AG20443 (cell line): Measurements from ENCODE around the gene SH3PXD2B.
A peak's percentile ranks its signal among the peaks of the same experiment; 100 is the strongest.

Source experiments
- DNase-seq: peaks from one replicate; pipeline ENCODE4 v3.0.0; 2012; ENCODE audit warnings: low spot score, mixed read lengths

Gene SH3PXD2B

DNA sequence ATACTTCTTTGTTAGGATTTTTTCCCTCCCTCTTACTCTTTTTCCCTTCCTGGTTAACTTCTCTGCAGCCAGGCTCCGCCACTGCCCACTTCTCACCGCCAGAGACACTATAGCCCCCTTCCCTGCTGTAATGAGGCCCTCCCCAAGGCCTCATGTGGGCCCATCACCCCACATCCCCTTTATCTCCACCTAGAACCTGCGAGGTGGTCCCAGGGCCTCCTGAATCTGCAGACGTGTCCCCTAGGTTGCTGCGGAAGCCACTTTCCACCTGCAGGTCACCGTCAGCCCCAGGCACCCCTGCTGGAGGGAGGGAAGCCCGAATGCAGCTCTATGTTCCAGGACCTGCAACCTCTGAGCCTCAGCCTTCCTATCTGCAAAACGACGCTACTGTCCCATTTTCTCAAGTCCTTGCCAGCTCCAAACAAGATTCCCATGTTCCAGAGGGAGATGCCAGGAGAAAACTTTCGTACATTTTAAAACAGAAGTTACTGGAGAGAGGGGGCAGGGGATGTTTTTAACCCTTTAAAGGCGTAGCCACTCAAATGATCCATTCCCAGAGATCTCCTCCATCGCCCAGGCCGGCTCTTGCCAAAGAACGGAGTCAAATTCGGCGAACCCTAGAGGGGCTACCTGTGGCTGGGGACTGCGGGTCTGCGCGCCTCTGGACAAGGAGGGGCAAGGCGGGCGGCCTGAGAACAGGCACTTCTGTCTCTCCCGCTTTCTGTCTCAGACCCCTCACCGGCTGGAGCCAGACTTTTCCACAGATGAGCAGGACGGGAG lies 929 bp downstream of the SH3PXD2B start:
- DNase-seq: peak; percentile 57

DNA sequence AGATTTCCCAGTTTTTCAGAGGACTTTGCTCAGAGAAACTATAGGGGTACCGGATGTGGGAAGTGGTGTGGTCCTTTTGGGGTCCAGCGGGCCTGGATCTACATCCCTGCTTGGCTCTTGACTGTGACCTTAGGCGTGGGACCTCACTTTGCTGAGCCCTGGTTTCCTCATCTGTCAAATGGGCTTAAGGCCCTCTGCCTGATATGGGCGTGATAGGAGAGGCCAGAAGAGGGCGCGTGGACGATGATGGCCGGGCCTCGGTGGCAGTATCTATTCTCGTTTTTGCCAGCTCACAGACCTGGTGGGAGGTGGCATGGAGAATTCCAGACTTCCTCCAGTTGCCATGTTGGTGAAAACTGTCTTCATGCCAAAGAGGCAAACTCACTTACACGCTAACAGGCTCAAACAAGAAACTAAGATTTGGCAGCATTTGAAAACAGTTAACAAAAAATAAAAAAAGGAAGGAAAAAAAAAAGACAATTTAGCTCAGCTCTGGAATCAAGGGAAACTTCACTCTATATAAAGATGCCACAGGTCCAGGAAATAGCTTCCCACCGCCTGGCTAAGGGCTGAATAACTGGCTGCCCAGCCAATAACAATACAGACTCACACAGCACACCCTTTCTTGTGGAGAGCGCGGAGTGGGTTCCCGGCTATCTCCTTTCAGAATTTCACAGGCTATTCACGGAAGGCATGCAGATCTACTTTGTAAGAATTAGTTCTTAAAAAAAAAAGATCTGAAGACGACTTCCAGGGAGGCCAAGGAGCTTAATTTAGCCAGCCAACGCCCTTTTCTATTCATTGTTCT lies 1.7 kb downstream of the SH3PXD2B start:
- peak; percentile 65 for DNase-seq

- DNase-seq: peak; percentile 51
Observed at GRCh38 chr5:172451771-172452197, 2.5 kb downstream of the SH3PXD2B start.

GRCh38 chr5:172450861-172451695 lies 3.2 kb downstream of the SH3PXD2B start:
- DNase-seq: peak; percentile 64

- DNase-seq: no peak
Observed at GRCh38 chr5:172450453-172450852, 3.9 kb downstream of the SH3PXD2B start.

DNA sequence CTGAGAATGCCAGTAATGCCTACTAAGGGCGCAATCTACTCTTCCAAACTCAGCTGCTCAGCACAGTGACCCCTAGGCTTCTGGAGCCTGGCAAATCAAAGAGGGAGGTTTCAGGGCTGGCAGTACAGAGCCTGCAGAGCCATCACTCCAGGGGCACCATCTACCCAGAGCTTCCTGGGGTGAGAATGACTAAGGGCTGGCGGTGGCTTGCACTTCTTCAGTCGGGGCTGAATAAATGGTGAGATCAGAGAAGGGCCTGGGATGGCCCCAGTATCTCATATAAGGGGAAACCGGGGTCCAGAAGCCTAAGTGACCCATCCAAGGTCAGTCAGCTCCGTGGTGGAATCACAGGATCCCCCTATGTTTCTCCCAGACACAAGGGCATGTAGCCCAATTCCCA lies 5.3 kb downstream of the SH3PXD2B start:
- no peak for DNase-seq

DNA sequence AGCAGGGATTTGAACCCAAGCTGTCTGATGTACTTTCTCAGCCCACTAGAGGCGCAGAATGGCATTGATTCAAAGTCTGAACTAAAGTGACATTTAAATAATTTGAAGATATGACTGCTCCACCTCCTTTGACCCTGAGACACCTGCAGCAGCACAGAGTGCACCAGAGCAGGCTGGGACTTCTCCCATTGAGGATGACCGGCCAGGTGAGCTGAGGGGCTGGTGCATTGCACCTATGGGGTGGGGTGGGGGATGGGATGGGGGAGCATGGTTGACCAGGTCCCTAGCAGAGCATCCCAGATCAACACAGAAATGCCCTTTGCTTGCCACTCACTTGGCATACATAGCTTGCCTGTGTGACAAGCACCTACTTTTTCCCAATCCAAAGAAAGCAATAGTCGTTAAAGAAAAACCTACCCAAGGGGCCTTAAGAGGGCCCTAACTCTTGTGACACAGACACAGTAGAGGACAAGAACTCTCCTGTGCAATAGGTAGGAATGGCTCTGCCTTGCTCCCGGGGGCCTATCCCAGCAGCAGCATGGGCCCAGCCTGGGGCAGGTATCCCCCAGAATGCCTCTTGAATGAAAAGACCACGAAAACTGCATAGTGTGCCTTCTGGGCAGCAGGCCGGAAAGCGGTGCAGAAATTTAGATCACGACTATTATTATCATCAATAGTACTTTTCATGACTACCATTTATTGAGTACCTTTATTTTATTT lies 6.5 kb downstream of the SH3PXD2B start:
- no peak for DNase-seq

DNA sequence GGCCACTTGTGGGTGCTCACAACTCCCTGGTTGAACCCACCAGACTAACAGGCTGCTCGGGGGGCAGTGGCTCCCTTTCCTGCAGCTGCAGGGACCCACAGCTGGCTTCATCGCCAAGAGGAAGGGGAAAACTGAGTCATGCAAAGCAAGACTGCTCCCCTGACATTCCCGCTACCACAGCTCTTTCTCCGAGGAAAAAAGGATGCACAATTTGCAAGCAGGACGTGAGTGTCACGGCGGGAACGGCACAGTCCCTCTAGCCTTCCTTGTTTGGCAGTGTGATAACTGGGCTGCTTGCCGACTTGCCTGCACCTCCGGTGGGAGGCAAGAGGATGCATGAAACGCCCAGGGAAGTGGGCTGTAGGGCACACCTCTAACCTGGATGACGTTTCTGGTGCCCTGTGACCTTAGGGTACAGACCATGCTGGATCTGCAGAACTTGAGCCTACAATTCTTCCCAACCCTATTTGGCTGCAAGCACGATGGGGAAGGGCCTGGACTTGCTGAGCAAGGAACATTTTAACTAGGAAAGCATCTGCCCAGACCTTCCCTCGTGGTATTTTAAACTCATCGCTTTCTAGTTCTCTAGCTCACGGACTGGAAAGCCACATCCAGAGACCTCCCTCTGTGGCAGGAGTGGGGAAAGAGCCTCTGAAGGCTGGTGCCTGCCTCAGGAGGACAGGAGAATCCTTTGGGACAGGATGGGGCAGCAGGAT lies 7.8 kb downstream of the SH3PXD2B start:
- no peak for DNase-seq

GRCh38 chr5:172445866-172446265 lies 8.5 kb downstream of the SH3PXD2B start:
- DNase-seq: no peak

GRCh38 chr5:172444626-172445365 lies 9.5 kb downstream of the SH3PXD2B start:
- no peak for DNase-seq

- DNase-seq: no peak
Observed at GRCh38 chr5:172444110-172444510, 10.2 kb downstream of the SH3PXD2B start.

DNA sequence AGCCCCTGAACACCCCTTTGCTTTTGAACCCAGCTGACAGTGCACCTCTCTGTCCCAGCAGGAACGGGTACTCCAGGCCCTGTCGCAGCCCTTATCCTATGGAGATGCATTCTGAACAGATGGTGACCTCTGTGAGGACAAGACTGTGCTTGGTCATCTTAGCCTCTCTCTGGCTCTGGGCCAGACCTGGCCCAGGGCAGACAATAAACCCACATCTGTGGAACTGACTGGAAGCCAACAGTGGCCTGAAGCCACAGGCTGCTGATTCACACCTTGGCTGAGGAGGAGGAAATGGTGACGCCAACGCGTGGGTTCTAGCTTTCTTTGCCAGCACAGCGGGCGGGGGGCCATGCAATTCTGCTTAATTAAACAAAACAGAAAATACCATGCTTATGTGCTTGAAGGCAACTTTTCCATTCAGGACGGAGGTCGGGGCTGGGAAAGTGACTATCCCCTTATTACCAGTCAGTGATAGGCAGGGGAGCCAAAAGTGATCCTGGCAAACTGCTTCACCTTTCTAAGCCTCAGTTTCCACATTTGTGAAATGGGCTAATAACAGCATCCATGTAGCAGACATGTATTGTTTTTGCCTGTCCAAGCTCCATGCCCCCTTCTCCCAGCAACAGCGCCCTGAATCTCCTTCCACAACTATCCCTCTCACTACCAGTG lies 10.8 kb downstream of the SH3PXD2B start:
- DNase-seq: peak; percentile 91

GRCh38 chr5:172442592-172442991 lies 11.7 kb downstream of the SH3PXD2B start:
- no peak for DNase-seq

DNA sequence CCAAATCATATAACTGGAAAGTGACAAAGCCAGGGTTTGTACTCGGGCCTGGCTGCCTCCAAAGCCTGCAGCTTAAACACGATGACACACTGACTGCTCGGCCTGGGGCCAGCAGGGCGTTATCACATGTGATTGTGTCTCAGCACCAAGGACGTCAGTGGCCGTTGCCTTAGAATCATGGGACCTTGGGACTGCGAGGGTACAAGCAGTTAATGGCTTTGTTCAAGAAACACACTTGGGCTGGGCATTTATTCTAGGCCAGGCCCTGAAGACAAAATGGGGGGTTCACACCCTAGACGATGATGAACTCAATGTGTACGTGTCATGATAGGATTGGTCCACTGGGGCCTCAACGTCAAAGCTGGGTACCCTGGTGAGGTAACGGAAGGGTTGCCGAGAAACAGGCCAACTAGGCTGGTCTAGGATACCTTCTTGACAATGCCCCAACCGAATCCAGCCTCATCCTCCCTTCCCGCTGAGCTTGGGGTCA lies 13.0 kb downstream of the SH3PXD2B start:
- no peak for DNase-seq

DNA sequence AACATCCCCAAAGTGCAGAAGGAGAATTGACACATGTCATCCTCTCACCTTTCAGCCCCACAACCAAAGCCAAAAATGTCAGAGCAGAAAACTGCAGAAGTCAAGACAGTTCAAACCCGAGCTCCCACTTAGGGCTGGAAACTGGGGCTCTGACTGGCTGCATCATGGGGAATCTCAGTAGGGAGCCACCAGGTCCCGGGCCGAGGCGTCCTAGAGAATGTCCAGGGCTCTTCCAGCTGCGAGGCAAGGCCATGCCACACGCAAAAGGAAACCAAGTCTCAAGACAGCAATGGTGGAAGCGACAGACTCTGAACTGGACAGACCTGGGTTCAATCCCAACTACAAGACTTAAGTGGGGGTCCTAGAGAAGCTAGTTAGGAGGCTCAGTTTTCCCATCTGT lies 13.8 kb downstream of the SH3PXD2B start:
- no peak for DNase-seq

DNA sequence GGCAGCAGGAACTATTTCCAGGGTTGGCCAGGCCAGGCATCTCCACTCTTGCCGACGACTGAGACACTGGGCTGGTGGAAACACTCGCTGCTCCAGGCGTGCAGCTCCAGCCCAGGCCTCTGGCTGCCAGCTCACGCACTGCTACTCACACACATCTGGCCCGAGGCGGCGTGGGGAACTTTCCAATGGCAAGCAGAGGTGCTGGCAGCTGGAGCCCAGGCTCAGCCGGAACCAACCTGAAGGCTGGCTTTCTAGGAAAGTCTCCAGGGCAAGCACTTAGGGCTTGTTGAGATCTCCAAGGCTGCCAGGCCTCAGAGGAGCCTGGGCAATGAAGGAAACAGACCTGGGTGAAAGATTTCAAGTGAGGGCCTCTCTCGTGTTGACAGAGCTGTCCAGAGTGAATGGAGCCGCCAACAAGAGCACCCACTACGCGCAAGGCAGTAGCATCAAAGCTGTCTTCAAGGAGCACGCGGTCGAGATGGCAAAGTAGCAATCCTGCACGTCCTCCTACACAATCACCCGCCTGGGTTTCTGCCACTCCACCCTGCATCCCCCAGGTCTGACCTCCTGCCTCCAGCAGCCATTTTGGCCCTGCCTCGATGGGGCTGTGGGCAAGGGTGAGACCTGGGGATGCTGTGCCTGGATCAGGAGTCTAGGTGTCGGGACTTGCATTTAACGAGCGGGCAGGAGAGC lies 14.4 kb downstream of the SH3PXD2B start:
- DNase-seq: no peak

- DNase-seq: no peak
Observed at GRCh38 chr5:172438319-172438668, 16.0 kb downstream of the SH3PXD2B start.

DNA sequence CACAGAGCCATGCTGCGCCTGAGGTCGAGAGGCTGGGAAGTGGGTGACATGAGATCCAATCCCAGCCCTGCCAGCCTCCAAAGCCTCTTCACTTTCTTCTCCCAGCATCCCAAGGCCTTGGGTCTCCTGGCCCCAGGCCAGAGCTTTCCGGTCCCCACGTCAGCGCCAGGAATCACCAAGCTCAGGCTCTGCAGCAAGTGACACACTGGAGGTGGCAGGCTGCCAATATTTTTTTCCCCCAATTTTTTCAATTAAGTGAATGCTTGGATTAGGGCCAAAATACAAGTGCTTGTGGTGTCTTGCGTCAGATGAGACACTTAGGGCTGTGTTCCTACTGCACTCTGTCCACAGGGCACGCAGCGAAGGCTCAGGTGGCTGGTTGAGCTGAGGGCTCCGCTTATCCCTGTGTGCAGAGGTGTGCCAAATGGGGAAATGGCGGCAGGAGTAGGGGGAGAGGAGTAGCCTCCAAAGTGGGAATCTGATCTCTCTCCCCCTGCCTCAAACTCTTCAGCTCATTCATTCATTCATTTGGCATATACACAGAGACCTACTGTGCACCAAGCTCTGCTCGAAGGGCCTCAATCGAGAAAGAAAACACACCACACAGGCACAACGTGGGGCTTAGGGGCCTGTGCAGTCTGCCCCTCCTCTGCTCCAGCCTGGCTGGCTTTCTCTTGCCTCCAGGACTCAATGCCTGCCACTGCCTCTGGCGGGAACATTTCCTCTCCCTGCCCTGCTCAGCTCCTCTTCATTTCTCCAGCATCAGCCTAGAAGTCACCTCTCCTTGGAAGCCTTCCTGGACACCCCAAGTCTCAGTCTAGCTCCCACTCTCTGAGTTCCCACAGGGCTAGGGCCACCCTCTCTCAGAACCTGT lies 16.6 kb downstream of the SH3PXD2B start:
- peak; percentile 63 for DNase-seq
